Activated T-cell treated with anti-CD3 and anti-CD28 coated beads, Interleukin-2, amount 50 U/mL, for 4 hours (primary cell): ENCODE data around the gene ZEB2. TPM values are rescaled to one million over a fixed set of nuclear protein-coding genes. Genes with fewer than 3 reads are reported as not detected.

Source experiments
- ATAC-seq, 2 donors: fragments of 200-7000 bp; cut with Tn5 transposase; one replicate each; pipeline ENCODE4 v1.10.0; 2021
- DNase-seq: peaks from one replicate; pipeline ENCODE4 v3.0.0-alpha.2; 2020
- H3K27me3 Mint-ChIP-seq: one replicate; pipeline ENCODE4 v1.8.0; 2021; ENCODE audit warnings: low read depth, mixed read lengths
- H3K36me3 Mint-ChIP-seq: one replicate; pipeline ENCODE4 v1.8.0; 2022; ENCODE audit warnings: mixed read lengths; ENCODE audit not compliant: insufficient read depth
- H3K4me1 Mint-ChIP-seq: one replicate; pipeline ENCODE4 v1.8.0; 2021; ENCODE audit warnings: low read depth, mixed read lengths
- H3K4me3 Mint-ChIP-seq: one replicate; pipeline ENCODE4 v1.8.0; 2021; ENCODE audit warnings: mild to moderate bottlenecking, moderate library complexity, mixed read lengths
- H3K9me3 Mint-ChIP-seq: one replicate; pipeline ENCODE4 v1.8.0; 2021; ENCODE audit warnings: mixed read lengths
- total RNA-seq, 3 donors: library from RNA; stranded (reverse); gene quantifications; one replicate each; pipeline ENCODE4 v1.2.1, GENCODE V29; 2021

The ZEB2 gene
- total RNA-seq, 3 donors from 2014 or later, result 14.4 to 35.9 (median 25.1) TPM

- H3K4me1 Mint-ChIP-seq, result peaks cover 20% of the 10 kb centered on the region
These were observed 39.6 kb downstream of the ZEB2 start for GRCh38 chr2:144480285-144480684.

GRCh38 chr2:144479659-144480058 is 40.3 kb downstream of the ZEB2 start:
- H3K9me3 Mint-ChIP-seq, result no peaks in the 10 kb centered on the region
- H3K27me3 Mint-ChIP-seq, result no peaks in the 10 kb centered on the region
- DNase-seq, result no peak
- H3K36me3 Mint-ChIP-seq, result no peaks in the 10 kb centered on the region
- H3K4me3 Mint-ChIP-seq, result no peak overlapping the region
- H3K4me1 Mint-ChIP-seq, result peaks cover 22% of the 10 kb centered on the region
- ATAC-seq, result no peak

More at GRCh38 chr2:144480285-144480684, 39.6 kb downstream of the ZEB2 start:
- Mint-ChIP-seq H3K9me3 (no peaks in the 10 kb centered on the region), H3K36me3 (peaks cover under 1% of the 10 kb centered on the region), H3K27me3 (no peaks in the 10 kb centered on the region), H3K4me3 (no peak overlapping the region)
- DNase-seq (no peak), ATAC-seq (no peak)

- ATAC-seq (no peak), DNase-seq (no peak)
- no peaks in the 10 kb centered on the region for H3K9me3 Mint-ChIP-seq
- no peaks in the 10 kb centered on the region for H3K36me3 Mint-ChIP-seq
- H3K27me3 Mint-ChIP-seq, result no peaks in the 10 kb centered on the region
- H3K4me1 Mint-ChIP-seq, result peaks cover 22% of the 10 kb centered on the region
- H3K4me3 Mint-ChIP-seq, result no peak overlapping the region
These were observed 40.8 kb downstream of the ZEB2 start for GRCh38 chr2:144479138-144479537.

GRCh38 chr2:144477957-144478311 is 42.0 kb downstream of the ZEB2 start:
- H3K9me3 Mint-ChIP-seq, result no peaks in the 10 kb centered on the region
- DNase-seq (no peak), ATAC-seq (no peak)
- no peaks in the 10 kb centered on the region for H3K27me3 Mint-ChIP-seq
- H3K36me3 Mint-ChIP-seq, result no peaks in the 10 kb centered on the region
- H3K4me1 Mint-ChIP-seq, result peaks cover 22% of the 10 kb centered on the region
- H3K4me3 Mint-ChIP-seq, result no peak overlapping the region

- H3K36me3 Mint-ChIP-seq, result no peaks in the 10 kb centered on the region
- H3K27me3 Mint-ChIP-seq, result no peaks in the 10 kb centered on the region
- no peak overlapping the region for H3K4me3 Mint-ChIP-seq
- DNase-seq (no peak), ATAC-seq (no peak)
- peaks cover 22% of the 10 kb centered on the region for H3K4me1 Mint-ChIP-seq
- no peaks in the 10 kb centered on the region for H3K9me3 Mint-ChIP-seq
These were observed 42.5 kb downstream of the ZEB2 start for GRCh38 chr2:144477281-144477956.

GRCh38 chr2:144476682-144477081 is 43.2 kb downstream of the ZEB2 start:
- ATAC-seq (no peak), DNase-seq (no peak)
- no peaks in the 10 kb centered on the region for H3K36me3 Mint-ChIP-seq
- no peak overlapping the region for H3K4me3 Mint-ChIP-seq
- no peaks in the 10 kb centered on the region for H3K9me3 Mint-ChIP-seq
- no peaks in the 10 kb centered on the region for H3K27me3 Mint-ChIP-seq
- H3K4me1 Mint-ChIP-seq, result peaks cover 23% of the 10 kb centered on the region

- Mint-ChIP-seq H3K36me3 (no peaks in the 10 kb centered on the region), H3K27me3 (no peaks in the 10 kb centered on the region), H3K4me1 (peaks cover 26% of the 10 kb centered on the region), H3K9me3 (no peaks in the 10 kb centered on the region), H3K4me3 (no peak overlapping the region)
- DNase-seq, result no peak
- no peak for ATAC-seq
These were observed 44.2 kb downstream of the ZEB2 start for GRCh38 chr2:144475569-144476275.

- H3K27me3 Mint-ChIP-seq, result no peaks in the 10 kb centered on the region
- peak in 1 of 2 donors; percentile 35 for ATAC-seq
These were observed 44.9 kb downstream of the ZEB2 start for GRCh38 chr2:144475044-144475443.

GRCh38 chr2:144474017-144474416 is 45.9 kb downstream of the ZEB2 start:
- Mint-ChIP-seq H3K27me3 (no peaks in the 10 kb centered on the region), H3K4me1 (peaks cover 30% of the 10 kb centered on the region), H3K9me3 (no peaks in the 10 kb centered on the region), H3K36me3 (no peaks in the 10 kb centered on the region), H3K4me3 (no peak overlapping the region)
- ATAC-seq (no peak), DNase-seq (no peak)

More at GRCh38 chr2:144475044-144475443, 44.9 kb downstream of the ZEB2 start:
- H3K36me3 Mint-ChIP-seq, result no peaks in the 10 kb centered on the region
- no peak for DNase-seq
- H3K9me3 Mint-ChIP-seq, result no peaks in the 10 kb centered on the region
- H3K4me1 Mint-ChIP-seq, result peaks cover 30% of the 10 kb centered on the region
- no peak overlapping the region for H3K4me3 Mint-ChIP-seq

GRCh38 chr2:144472911-144473310 is 47.0 kb downstream of the ZEB2 start:
- Mint-ChIP-seq H3K36me3 (peaks cover 2% of the 10 kb centered on the region), H3K9me3 (no peaks in the 10 kb centered on the region), H3K27me3 (peaks cover 2% of the 10 kb centered on the region), H3K4me1 (peaks cover 33% of the 10 kb centered on the region), H3K4me3 (no peak overlapping the region)
- DNase-seq (no peak), ATAC-seq (no peak)

- DNase-seq (no peak), ATAC-seq (no peak)
- Mint-ChIP-seq H3K27me3 (peaks cover 2% of the 10 kb centered on the region), H3K36me3 (peaks cover 2% of the 10 kb centered on the region), H3K9me3 (no peaks in the 10 kb centered on the region), H3K4me1 (peaks cover 29% of the 10 kb centered on the region), H3K4me3 (no peak overlapping the region)
These were observed 47.9 kb downstream of the ZEB2 start for GRCh38 chr2:144472046-144472412.

GRCh38 chr2:144471305-144472045 is 48.4 kb downstream of the ZEB2 start:
- peaks cover 29% of the 10 kb centered on the region for H3K4me1 Mint-ChIP-seq
- H3K9me3 Mint-ChIP-seq, result no peaks in the 10 kb centered on the region
- peaks cover 2% of the 10 kb centered on the region for H3K36me3 Mint-ChIP-seq
- DNase-seq (no peak), ATAC-seq (peak; percentile 57)
- H3K27me3 Mint-ChIP-seq, result peaks cover 3% of the 10 kb centered on the region
- H3K4me3 Mint-ChIP-seq, result no peak overlapping the region

GRCh38 chr2:144470816-144471215 is 49.1 kb downstream of the ZEB2 start:
- Mint-ChIP-seq H3K4me3 (no peak overlapping the region), H3K27me3 (peaks cover 4% of the 10 kb centered on the region), H3K9me3 (no peaks in the 10 kb centered on the region), H3K4me1 (peaks cover 26% of the 10 kb centered on the region), H3K36me3 (peaks cover 2% of the 10 kb centered on the region)
- DNase-seq, result no peak
- ATAC-seq, result no peak

- DNase-seq (no peak), ATAC-seq (no peak)
- Mint-ChIP-seq H3K36me3 (peaks cover 2% of the 10 kb centered on the region), H3K4me3 (no peak overlapping the region), H3K9me3 (no peaks in the 10 kb centered on the region), H3K27me3 (peaks cover 4% of the 10 kb centered on the region), H3K4me1 (peaks cover 26% of the 10 kb centered on the region)
These were observed 49.6 kb downstream of the ZEB2 start for GRCh38 chr2:144470334-144470733.
